ENCODE measurements around the gene LYRM2. TPM values are rescaled to one million over a fixed set of nuclear protein-coding genes. Genes with fewer than 3 reads are reported as not detected.

Gene LYRM2, protein sequence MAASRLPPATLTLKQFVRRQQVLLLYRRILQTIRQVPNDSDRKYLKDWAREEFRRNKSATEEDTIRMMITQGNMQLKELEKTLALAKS
- total RNA-seq = 30.5 and 35.1 TPM in 2 replicates

DNA sequence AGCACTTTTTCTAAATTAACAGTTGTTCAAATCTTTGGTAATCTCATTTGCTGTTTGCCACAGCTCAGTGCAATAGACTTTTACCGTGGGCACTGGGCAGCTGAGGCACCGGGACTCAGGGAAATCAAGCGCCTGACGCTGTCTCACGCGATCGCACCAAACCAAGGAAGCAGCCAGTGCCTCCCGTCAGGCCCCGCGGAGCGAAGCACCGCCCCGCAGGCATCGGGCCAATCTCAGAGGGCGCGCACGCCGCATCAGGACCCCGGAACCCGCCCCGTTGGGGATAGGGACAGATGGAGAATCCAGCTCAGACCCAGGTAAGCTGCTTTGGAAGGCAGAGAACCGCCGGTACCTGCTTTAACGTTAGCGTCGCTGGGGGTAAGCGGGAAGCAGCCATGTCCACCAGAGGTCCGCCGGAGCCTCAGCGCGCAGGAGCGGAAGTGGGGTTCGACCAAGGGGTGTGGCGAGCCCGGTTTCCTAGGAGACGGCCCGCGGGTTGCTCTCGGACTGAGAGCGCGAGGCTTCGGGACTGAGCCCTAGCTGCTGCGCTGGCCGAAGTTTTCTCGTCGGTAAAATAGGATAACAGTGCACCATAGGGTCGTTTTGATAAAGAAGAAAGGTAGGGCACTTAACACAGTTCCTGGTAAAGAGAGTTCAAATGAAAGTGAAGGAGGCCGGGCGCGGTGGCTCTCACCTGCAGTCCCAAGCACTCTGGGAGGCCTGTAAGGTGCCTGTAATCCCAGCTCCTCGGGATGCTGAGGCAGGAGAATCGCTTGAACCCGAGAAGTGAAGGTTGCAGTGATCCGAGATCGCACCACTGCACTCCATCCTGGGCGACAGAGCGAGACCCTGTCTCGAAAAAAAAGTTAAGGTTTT, at the start of gene LYRM2:
LYRM2 (minus strand) TSS at position 428 of the 876 bp plus-strand sequence; CDS start at position 397, 31 bp downstream.
- DNase-seq (ENCODE audit: low read depth) = peak; percentile 80

DNA sequence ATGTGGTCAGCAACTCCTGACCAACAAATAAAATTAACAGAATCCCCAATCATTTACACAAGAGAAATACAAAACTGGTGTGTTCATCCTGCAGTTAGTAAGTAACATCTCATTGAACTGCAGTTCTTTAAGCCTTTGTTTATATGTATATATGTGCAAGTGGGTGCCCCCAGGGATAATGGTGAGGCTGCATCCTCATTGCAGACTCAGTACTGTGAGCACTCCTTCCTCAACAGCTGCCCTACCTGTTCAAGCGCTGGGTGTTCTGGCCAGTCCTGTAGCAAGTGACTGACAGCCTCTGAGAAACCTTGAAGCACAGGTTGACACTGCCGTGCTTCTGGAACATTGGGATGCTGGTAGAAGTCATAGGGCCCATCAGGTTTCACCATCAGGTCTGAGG, 49.8 kb upstream of the LYRM2 start:
- no peak for DNase-seq (ENCODE audit: low read depth)

DNA sequence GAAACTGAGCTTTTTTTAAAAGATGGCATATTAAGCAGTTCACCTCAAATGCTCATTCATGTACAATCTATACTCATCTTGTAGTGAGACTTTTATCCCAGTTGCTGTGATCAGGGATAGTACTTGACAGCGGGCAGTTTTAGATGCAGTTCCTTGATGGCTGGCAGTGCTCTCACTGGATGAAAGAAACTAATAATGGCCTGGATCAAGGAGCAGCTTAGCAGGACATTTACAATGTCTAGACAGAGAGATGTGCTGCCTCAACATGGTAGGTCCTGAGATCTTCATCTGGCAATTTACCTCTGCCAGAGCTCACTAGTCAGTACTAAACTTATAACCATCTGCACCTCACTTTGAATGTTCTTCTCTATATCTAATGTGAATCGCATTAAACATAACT, 46.8 kb upstream of the LYRM2 start:
- no peak for DNase-seq (ENCODE audit: low read depth)

DNA sequence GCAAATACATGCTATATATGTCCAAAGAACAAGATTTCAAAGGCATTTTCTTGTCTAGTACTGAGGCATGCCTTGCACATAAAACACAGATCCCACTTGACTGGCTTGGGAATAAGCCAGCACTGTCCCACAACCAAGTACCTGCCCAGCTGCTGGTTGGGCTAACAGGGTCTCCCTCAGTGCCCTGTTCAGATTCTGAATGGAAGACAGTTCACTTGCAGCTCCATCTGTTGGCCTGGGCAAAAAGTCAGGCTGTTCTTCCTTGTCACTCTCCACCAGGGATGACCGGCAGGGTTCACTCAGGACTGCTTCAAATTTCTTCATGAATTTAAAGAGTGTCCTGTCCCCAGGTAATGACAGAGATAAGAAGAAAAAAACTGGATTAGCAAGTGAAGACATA, 44.4 kb upstream of the LYRM2 start:
- no peak for DNase-seq (ENCODE audit: low read depth)

DNA sequence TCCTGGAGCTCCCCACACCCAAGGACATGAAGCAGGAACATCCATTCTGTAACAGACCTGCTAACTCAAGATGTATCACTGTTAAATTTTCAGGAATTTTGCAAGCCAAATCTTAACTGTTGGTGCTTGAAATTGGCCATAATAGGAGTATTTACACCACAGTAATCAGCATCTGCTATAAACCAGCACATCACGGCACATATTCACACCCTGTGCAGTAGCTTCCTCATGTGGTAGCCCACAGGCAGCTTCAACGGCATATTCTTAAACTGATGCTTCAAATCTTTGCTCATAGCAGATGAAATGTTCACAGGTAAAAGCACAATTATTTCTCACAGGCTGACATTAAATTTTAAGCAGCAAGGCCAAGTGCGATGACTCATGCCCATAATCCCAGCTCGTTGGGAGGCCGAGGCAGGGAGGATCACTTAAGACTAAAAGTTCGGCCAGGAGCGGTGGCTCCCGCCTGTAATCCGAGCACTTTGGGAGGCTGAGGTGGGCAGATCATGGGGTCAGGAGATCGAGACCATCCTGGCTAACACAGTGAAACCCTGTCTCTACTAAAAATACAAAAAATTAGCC, 43.5 kb upstream of the LYRM2 start:
- no peak for DNase-seq (ENCODE audit: low read depth)

DNA sequence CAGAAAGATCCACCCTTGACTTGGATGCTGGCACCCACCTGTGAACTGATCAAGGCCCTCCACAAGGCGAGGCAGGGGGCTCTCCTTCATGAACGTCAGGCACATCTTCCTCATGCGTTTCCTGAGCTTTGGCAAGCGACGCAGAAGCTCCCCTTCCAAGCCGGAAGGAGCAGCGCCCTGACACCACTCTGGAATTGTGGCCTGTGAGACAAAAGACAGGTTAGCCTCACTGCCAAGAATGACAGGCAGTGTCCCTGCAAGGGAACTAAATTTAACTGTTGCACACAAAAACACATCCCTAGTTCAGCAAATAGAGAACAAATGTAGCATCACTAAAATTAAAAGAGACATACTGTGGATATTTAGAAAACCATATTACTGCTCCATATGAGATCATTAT, 42.0 kb upstream of the LYRM2 start:
- DNase-seq (ENCODE audit: low read depth) = no peak

DNA sequence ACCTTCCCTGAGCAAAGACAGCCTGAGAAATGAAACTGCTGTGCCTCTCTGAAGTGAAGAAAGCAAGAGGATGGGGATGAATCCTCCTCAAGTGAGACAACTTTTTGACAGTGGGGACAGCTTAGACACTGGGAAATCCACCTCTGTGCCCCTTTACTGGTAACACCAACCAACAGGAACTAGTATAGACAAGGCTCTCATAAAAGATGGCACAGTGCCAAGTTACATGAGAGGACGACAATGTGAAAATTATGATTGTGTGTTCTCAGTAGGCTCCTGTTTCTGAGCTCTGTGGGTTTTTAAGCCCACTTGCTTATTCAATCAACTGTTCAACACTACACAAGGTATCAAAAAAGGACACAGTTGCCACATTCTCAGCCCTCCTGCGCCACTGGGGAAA, 41.6 kb upstream of the LYRM2 start:
- no peak for DNase-seq (ENCODE audit: low read depth)

DNA sequence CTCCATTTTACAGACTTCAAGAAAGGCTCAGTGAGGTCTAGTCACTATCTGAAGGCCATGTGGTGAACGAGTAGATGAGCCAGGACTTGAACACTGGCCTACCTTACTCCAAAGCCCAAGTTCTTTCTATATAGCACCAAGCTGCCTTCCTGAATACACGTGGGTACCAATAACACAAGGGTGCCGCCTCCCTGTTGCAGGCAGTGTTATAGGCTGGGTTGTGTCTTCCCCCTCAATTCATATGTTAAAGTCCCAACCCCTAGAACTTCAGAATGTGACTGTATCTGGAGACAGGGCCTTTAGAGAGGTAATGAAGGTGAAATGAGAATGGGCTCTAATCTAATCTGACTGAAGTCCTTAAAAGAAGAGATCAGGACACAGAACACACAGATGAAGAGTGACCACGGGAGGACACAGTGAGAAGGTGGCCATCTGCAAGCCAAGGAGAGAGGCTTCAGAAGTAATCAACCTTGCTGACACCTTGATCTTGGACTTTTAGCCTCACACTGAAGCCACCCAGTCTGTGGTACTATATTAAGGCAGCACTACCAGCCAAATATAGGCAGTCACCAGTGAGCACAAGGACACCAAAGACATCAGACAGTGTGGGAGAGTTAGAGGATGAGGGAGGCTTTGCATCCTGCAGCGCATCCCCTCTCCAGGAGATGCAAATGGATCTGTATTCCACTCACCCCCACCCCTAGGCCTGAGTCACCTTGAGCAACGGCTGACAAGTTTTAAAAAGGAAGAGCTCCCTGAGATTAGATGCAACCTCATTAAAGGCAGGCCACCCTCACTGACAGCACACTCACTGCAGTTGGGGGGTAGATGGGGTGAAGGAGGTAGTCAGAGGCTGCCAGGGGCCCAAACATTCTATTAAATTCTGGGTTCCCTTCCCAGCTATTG, 40.9 kb upstream of the LYRM2 start:
- no peak for DNase-seq (ENCODE audit: low read depth)

DNA sequence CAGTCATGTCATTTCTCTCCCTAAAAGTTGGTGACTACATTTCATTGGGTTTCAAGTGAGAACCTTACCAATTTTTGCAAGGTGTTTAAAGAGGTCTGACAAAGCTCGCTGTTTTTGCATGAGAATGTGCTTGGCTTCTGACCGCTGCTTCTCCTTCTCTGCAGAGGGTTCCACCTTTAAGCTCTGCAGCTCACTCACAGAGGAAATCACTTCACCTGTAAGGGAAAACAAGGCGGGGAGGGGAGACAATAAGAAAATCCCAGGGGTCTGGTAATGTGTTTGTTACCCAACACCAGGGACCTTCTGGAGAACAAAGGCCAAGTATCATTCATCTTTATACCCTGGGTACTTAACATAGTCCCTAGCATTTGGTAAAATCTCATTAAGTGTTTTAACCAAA, 40.0 kb upstream of the LYRM2 start:
- DNase-seq (ENCODE audit: low read depth) = no peak

DNA sequence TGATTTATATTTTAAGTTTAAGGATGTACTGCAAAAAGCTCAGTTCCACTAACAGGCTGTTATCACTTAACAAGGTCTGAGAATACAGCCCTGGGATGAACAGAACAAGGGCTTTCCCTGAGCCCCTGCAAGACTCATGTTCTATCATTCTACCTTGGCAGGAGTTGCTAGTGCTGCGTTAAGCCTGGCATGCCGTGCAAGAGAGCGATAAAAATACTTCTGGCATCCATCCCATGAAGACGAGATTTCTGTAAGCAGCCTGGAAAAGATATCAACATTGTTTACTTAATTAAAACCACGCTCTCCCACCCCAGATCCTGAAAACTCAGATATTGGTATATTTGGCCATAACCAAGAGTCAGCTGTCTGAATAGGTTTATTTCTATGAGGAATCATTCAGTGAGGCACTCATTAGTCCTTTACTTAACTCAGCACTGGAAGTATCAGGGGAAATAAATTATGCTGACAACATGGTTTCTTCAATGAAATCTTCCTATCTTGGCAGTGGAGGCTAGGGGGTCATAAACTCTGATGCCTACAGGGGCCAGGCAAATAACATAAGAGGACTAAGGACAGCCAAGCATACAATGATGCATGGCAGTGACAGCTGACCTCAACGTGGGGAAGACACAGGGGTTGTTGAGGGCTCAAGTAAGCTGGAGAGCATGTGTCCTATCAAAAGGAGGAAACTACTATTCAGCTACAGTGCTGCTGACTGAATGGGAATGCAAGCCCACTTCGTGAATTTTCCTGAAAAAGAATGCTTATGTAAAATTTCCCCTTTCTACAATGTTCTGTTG, 37.6 kb upstream of the LYRM2 start:
- DNase-seq (ENCODE audit: low read depth) = no peak

DNA sequence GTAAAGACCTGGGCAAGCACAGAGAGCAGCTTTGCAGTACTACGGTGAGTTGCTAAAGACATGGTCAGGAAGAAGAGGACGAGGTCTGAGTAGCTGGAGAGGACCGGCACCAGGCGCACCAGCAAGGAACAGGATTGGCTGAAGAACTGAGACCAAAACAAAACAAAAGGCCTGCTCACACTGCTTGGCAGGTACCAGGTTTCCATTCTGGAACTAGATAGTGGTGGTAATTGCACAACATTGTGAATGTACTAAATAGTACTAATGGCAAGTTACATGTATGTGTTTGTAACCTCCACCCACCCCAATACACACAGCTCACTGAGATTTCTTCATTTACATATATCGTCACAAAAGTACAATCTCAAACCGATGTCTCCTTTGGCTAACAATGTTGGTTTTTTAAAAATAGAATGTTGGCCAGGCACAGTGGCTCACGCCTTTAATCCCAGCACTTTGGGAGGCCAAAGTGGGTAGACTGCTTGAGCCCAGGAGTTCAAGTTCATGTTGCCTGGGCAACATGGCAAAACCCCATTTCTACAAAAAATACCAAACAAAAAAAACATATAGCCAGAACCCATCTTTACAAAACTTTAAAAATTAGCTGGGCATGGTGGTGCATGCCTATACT, 32.5 kb upstream of the LYRM2 start:
- DNase-seq (ENCODE audit: low read depth) = no peak

DNA sequence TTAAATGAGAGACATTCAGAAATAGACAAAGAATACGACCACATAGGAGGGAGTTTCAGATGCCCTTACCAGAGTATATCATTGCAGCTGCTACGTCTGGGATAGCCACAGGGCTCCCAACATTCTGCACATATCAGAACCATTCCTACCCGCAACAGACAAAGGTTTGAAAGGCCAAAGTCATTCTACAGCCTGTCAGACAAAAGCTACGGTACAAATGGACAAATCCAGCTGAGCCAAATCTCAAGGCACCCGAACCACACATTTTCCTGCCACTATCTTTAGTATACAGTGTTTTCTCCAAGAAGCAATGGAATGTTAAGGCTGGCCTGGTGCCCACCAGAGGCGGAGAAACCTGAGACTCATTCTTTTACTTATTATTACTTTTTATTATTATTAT, 30.5 kb upstream of the LYRM2 start:
- DNase-seq (ENCODE audit: low read depth) = no peak

DNA sequence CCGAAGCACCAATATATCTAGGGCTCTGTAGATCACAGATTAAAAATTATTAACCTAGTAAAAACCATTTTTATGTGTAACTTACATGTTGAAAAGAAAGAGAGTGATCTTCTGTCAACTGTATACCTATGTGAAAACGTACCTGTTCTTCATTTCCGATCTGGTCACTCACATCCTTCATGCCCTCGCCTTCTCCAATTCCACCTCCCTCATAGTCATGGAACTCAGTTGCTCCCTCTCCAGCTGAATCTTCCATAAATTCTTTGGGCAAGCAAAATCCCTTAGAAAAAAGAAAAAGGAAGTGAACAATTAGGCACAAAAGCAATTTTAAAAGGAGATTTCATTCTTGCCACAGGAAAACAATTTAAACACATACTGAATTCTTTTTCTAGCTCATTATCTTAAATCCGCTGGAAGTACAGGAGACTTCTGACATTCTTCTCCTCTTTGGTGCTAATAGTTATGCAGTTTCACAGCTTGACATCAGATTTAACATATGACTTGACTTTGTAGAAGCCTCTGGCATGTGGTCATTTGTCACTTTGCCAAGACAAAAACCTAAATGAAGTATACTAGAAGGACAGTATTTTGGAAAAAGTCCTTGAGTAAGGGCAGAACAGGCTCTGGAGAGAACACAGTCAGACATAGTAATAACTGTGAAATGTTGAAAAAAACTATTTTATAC, 29.5 kb upstream of the LYRM2 start:
- no peak for DNase-seq (ENCODE audit: low read depth)

DNA sequence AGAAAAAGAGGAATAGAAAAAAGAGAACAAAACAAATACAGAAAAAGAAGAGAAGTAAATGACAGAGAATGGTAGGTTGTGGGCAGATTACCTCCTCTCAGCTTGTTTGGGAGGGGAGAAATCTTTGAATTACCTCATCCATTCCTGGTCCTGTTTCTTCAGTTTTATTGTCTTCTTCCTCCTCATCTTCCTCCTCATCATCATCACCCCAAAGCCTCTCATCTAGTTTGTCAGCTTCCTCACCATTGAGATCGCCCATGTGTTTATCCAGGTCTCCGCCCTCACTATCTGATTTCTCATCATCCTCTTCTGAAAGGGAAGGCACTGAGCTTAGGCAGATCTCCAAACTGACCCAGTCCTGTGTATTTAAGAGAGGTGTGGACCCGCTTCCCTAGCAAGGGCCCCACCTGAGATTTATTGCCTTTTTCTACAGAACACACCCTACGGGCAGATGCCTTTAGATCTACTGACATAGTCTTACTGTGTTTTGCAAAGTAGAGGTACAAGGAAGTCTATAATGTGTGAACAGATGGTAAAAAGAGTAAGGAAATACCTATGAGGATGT, 24.2 kb upstream of the LYRM2 start:
- no peak for DNase-seq (ENCODE audit: low read depth)

DNA sequence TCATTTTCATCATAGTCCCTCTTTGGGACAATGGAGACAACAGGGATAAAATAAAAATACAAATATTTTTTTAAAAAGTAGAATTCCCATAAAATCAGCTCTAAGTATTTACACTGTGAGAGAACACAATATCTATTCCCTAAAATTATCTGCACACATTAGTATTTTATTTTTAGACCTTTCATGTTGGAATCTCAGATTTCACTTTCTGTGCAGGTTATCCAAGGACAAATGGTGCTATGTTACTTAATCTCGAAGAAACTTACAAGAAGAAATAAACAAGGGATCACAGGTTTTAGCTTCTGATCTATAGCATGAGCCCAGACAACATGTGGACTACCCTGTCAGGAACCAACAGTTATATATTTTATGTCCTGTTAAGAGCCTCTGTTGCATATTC, 23.0 kb upstream of the LYRM2 start:
- no peak for DNase-seq (ENCODE audit: low read depth)

DNA sequence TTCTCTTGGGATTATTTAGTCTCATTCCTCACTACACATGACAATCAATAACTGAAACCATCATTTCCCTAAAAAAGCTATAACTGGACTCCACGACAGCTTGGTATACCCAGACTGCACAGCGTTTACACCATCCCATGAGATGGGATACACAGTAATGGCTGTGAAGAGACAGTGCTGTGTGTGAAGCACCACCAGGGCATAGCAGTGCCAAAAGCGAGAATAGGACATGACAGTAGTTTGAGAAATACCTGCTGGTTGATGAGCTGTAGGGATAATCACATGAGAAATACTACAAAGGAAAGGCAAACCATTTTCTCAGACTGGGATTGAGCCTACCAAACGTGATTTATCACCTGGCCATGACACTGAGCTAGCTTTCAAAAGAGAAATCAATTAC, 22.4 kb upstream of the LYRM2 start:
- no peak for DNase-seq (ENCODE audit: low read depth)

DNA sequence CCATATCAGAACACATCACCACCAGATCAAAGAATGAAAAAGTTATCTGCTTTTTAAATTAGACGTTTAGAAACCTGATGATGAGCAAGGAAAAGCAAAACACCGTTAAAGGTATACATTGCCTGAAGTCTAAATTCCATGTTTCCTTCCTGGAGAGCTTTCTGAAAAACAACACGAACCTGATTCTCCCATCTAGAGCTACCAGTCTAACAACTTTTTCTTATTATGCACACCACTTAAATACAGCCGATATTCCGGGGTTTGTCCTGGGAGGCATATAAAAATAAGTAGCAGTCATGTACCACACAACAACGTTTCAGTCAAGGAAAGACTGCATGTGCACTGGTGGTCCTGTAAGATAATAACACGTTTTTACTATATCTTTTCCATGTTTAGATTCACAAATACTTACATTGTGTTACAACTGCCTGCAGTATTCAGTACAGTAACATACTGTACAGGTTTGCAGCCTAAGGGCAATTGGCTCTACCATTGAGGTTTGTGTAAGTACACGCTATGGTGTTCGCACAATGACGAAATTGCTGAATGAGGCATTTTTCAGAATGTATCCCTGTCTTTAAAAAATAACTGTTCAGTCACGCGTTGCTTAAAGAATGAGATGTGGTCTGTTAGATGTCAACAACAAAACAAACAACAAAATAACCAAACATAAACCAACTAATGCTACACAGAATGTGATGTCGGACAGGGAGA, 19.1 kb upstream of the LYRM2 start:
- no peak for DNase-seq (ENCODE audit: low read depth)

DNA sequence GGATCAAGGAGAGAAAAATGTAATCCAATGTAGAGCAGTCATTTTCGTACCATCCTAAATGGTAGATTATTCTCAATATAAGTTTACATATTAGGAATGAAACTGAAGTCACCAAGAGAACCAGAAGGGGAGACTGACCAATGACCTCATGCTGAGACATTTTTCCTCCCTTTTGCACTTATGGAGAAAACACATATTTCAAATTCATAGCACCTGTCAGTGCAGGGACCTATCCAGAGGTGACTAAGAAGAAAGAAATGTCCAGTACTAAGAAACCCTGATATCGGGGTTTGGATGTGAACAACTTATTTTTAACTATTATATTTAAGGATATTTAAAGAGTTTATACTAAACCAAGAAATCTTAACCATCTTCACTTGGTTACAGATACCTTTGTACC, 16.6 kb upstream of the LYRM2 start:
- DNase-seq (ENCODE audit: low read depth) = no peak

DNA sequence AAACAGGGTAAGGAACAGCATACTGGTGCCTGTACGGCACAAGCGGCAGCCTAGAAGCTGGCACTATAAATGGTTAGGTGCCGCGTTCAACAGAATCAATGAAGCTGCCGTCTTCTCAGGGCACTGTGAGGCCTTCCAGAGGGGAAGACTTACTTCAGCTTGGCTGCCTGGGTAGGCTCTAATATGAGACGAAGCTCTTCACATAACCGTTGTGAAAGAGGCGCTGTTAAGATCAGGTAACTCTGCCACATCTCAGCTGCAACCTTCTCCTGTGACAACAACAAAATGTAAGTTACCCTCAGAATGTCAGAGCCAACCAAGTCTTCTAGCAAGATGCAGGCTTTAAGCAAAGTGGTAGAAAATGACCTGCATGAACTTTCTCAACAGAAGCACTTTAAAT, 12.0 kb upstream of the LYRM2 start:
- no peak for DNase-seq (ENCODE audit: low read depth)

Measured in renal cortical epithelial cell (primary cell).